Ovary (tissue), 10 donors: ENCODE data around the gene KCNMB3. TPM values are rescaled to one million over a fixed set of nuclear protein-coding genes. Genes with fewer than 3 reads are reported as not detected.

Experiments used
- DNase-seq, 5 donors: peaks; one replicate each; pipeline ENCODE4 v3.0.0-alpha.2; 2019 to 2020
- H3K27ac ChIP-seq, 2 donors: fragments of 200-600 bp; one replicate each; pipeline versions ENCODE4 v1.5.1 to v1.8.0; 2019 to 2022
- H3K27me3 ChIP-seq: fragments of 200-600 bp; one replicate; pipeline ENCODE4 v1.8.0; 2022
- H3K36me3 ChIP-seq: fragments of 200-600 bp; sonication (generic); one replicate; pipeline ENCODE4 v1.5.1; 2019
- H3K4me1 ChIP-seq: one replicate; pipeline ENCODE4 v1.8.1; 2013; ENCODE audit warnings: mild to moderate bottlenecking, moderate library complexity; ENCODE audit not compliant: insufficient read depth
- H3K4me3 ChIP-seq: fragments of 200-600 bp; sonication (generic); one replicate; pipeline ENCODE4 v1.5.1; 2017
- H3K9me3 ChIP-seq, 2 donors: fragments of 200-600 bp in 1 of 2; sonication (generic) in 1 of 2; one replicate each; pipeline versions ENCODE4 v1.5.1 to v1.8.1; 2013 to 2019; ENCODE audit warnings: mild to moderate bottlenecking in 1 of 2, moderate library complexity in 1 of 2
- CTCF ChIP-seq, 3 donors: fragments of 450-650 bp in 2 of 3; fragments of 200-600 bp in 1 of 3; IDR thresholded peaks; one replicate each; pipeline versions ENCODE4 v1.5.1 to v1.8.0; 2016 to 2022; ENCODE audit warnings: antibody characterized with exemption in 3 of 3, mild to moderate bottlenecking in 1 of 3
- EP300 ChIP-seq: sonication (generic); formaldehyde crosslinking; IDR thresholded peaks from one replicate; pipeline ENCODE4 v1.6.1; 2017; ENCODE audit warnings: antibody characterized with exemption
- POLR2A ChIP-seq: fragments of 450-650 bp; IDR thresholded peaks from one replicate; pipeline ENCODE4 v1.6.1; 2017; ENCODE audit warnings: antibody characterized with exemption, mild to moderate bottlenecking, moderate library complexity
- WGBS, 3 donors: extraction: QIAGEN DNeasy Blood & Tissue Kit in 1 of 3; methylation state at CpG; one replicate each; pipeline versions ENCODE4 v1.1.5 to v1.1.7; 2013 to 2017; 5-methylcytosine and 5-hydroxymethylcytosine counted together
- intact Hi-C, 4 donors: fragments of 100-400 bp; cut with DNase I; formaldehyde crosslinking; loops; one replicate each; pipeline versions ENCODE4 v1.11.0 to v1.15.1; 2022 to 2023
- long read RNA-seq, 3 donors: library from polyadenylated mRNA in 2 of 3; unstranded in 2 of 3; transcript quantifications; one replicate each; pipeline ENCODE4 v2.0.0 and lab custom pipeline, GENCODE V29; 2021 to 2026
- polyA plus RNA-seq, 2 donors: library from polyadenylated mRNA; stranded (reverse); fragments of 200-250 nt in 1 of 2; fragments of 350-450 nt in 1 of 2; fragmentation: Illumina TruSeq in 1 of 2; extraction: RNeasy Lipid Tissue Mini Kit (QIAGEN cat#74804) in 1 of 2; gene quantifications; one replicate each; pipeline ENCODE4 v1.2.3, GENCODE V29; 2013 to 2014
- total RNA-seq, 7 donors: library from RNA; depleted of rRNA in 2 of 7; stranded (reverse); fragments of >200 nt in 2 of 7; fragmentation: NEBNext Ultra II Directional in 3 of 7; extraction: Animal tissue kit (Norgen Biotek cat#: 25700) in 3 of 7; gene quantifications; one replicate each; pipeline versions ENCODE4 v1.1.0 to v1.2.4, GENCODE V29; 2016 to 2023
- donor health status: DM: no; HTN: no; CAD: no; lungs with moderate emphysema.
- donor health status: DM: no; HTN: no; CAD: no.
- donor health status: Bipolar disorder and iron deficiency.
- donor health status: DM: yes; HTN: yes; CAD: no.
- donor health status: DM: no; HTN: no; CAD: no.
- donor health status: DM: yes; HTN: yes; CAD: no.

KCNMB3 gene
- total RNA-seq = 1 to 10 TPM in 5 of 7 donors, under 1 TPM in 2; 0.57 to 2.8 (median 1.6) TPM
- polyA plus RNA-seq = 1 to 10 TPM; 1.7 TPM
- long read RNA-seq, donor 1 = 0 reads
- long read RNA-seq, donor 2, partial matches to known transcripts = 0 of 1 reads
- long read RNA-seq, donor 2, other reads (novel, unspliced or antisense) = 0 of 1 reads
- long read RNA-seq, donor 3, full-length matches to known transcripts = 1 of 1 reads
- long read RNA-seq, donor 3, partial matches to known transcripts = 0 of 1 reads
- long read RNA-seq, donor 3, other reads (novel, unspliced or antisense) = 0 of 1 reads

- WGBS, 3 donors = 75 to 86% (median 78%) methylated on average over 6 of the region's 6 CpGs
- no peaks in the 10 kb centered on the region for H3K4me1 ChIP-seq
- H3K4me3 ChIP-seq = no peak within 1 kb of the TSS
- H3K36me3 ChIP-seq = no peaks in the 10 kb centered on the region
- H3K27me3 ChIP-seq = no peaks in the 10 kb centered on the region
- no peak for DNase-seq
- no peaks in the 10 kb centered on the region for H3K9me3 ChIP-seq
- no peak for TF ChIP-seq EP300
- no peak within 1 kb of the TSS for H3K27ac ChIP-seq
- intact Hi-C loops = no loop called here
Observed at GRCh38 chr3:179250803-179251476, at the start of gene KCNMB3. Gene KCNMB3 (minus strand): TSS chr3:179251114. CDS start chr3:179250990, 124 bp downstream.

GRCh38 chr3:179299999-179300613, 49.2 kb upstream of the KCNMB3 start:
- intact Hi-C loops = no loop called here

GRCh38 chr3:179299316-179299715, 48.4 kb upstream of the KCNMB3 start:
- 90 to 93% (median 92%) methylated on average over 2 of the region's 2 CpGs for WGBS, 3 donors
- H3K9me3 ChIP-seq = no peaks in the 10 kb centered on the region
- no peak for DNase-seq
- TF ChIP-seq POLR2A = no peak
- TF ChIP-seq EP300 = no peak
- TF ChIP-seq CTCF (IDR thresholded peaks at IDR 0.05) = no peak
- no peaks in the 10 kb centered on the region for H3K36me3 ChIP-seq
- no peaks in the 10 kb centered on the region for H3K4me1 ChIP-seq
- intact Hi-C loops = no loop called here
- no peak overlapping the region for H3K27ac ChIP-seq
- H3K4me3 ChIP-seq = no peak overlapping the region
- H3K27me3 ChIP-seq = no peaks in the 10 kb centered on the region

More at GRCh38 chr3:179299999-179300613, 49.2 kb upstream of the KCNMB3 start:
- no peak for TF ChIP-seq EP300
- TF ChIP-seq CTCF (IDR thresholded peaks at IDR 0.05) = no peak
- no peak for TF ChIP-seq POLR2A
- no peaks in the 10 kb centered on the region for H3K4me1 ChIP-seq
- no peaks in the 10 kb centered on the region for H3K27me3 ChIP-seq
- H3K9me3 ChIP-seq = no peaks in the 10 kb centered on the region
- H3K36me3 ChIP-seq = no peaks in the 10 kb centered on the region
- WGBS, 3 donors = 83 to 87% (median 86%) methylated on average over 5 of the region's 5 CpGs
- H3K4me3 ChIP-seq = no peak overlapping the region
- no peak for DNase-seq
- no peak overlapping the region for H3K27ac ChIP-seq

GRCh38 chr3:179297971-179298725, 47.2 kb upstream of the KCNMB3 start:
- intact Hi-C loops = no loop called here
- Histone ChIP-seq H3K9me3 (no peaks in the 10 kb centered on the region), H3K27ac (no peak overlapping the region), H3K36me3 (no peaks in the 10 kb centered on the region), H3K4me1 (no peaks in the 10 kb centered on the region), H3K27me3 (no peaks in the 10 kb centered on the region), H3K4me3 (no peak overlapping the region)
- TF ChIP-seq POLR2A (no peak), CTCF (IDR thresholded peaks at IDR 0.05) (no peak), EP300 (no peak)
- DNase-seq = no peak
- 65 to 82% (median 78%) methylated on average over 5 of the region's 5 CpGs for WGBS, 3 donors
